Mesenchymal stem cell (in vitro differentiated cells and primary cell): ENCODE data around the gene AADACL2.

Experiments
- DNase-seq: peaks from one replicate; pipeline ENCODE4 v3.0.0-alpha.2; 2013
- H2AFZ ChIP-seq: one replicate; pipeline ENCODE4 v1.6.1; 2013; ENCODE audit warnings: low read depth, mild to moderate bottlenecking, control low read depth, inconsistent platforms, low read length, moderate library complexity
- H2AK5ac ChIP-seq: 2 replicates; pipeline ENCODE4 v1.6.1; 2013; ENCODE audit warnings: low read length, moderate library complexity, mild to moderate bottlenecking, inconsistent platforms; ENCODE audit not compliant: severe bottlenecking
- H2BK120ac ChIP-seq: one replicate; pipeline ENCODE4 v1.6.1; 2013; ENCODE audit warnings: low read depth, mild to moderate bottlenecking, inconsistent platforms, low read length, moderate library complexity
- H2BK12ac ChIP-seq, 2 experiments: one replicate each; pipeline ENCODE4 v1.6.1; 2013; ENCODE audit warnings: inconsistent platforms in 2 of 2, low read length in 2 of 2, mild to moderate bottlenecking in 2 of 2, moderate library complexity in 2 of 2, control low read depth in 1 of 2
- H2BK15ac ChIP-seq: one replicate; pipeline ENCODE4 v1.6.1; 2013; ENCODE audit warnings: mild to moderate bottlenecking, low read depth, inconsistent platforms; ENCODE audit not compliant: poor library complexity, severe bottlenecking
- H2BK5ac ChIP-seq: 2 replicates; pipeline ENCODE4 v1.6.1; 2013; ENCODE audit warnings: low read depth, mild to moderate bottlenecking, low read length, control low read depth, inconsistent platforms; ENCODE audit not compliant: poor library complexity, severe bottlenecking
- H3K14ac ChIP-seq, 2 experiments: one replicate each; pipeline ENCODE4 v1.6.1; 2013; ENCODE audit warnings: inconsistent platforms in 2 of 2, low read length in 2 of 2, control low read depth in 1 of 2, mild to moderate bottlenecking in 1 of 2, moderate library complexity in 1 of 2
- H3K18ac ChIP-seq, 2 experiments: one replicate each; pipeline ENCODE4 v1.6.1; 2013; ENCODE audit warnings: inconsistent platforms in 2 of 2, low read length in 2 of 2, control low read depth in 1 of 2, low read depth in 1 of 2, mild to moderate bottlenecking in 1 of 2
- H3K23ac ChIP-seq, 2 experiments: one replicate each; pipeline ENCODE4 v1.6.1; 2013; ENCODE audit warnings: inconsistent platforms in 2 of 2, low read length in 2 of 2, mild to moderate bottlenecking in 2 of 2, moderate library complexity in 2 of 2, control low read depth in 1 of 2
- H3K27ac ChIP-seq: 2 replicates; pipeline ENCODE4 v1.5.1; 2013; ENCODE audit warnings: mild to moderate bottlenecking, moderate library complexity, low read length, control low read depth, inconsistent platforms; ENCODE audit not compliant: poor library complexity, severe bottlenecking
- H3K27me3 ChIP-seq, 2 experiments: 2 replicates each; pipeline versions ENCODE4 v1.6.1 to v1.7.0; 2013; ENCODE audit warnings: low read length in 2 of 2, mild to moderate bottlenecking in 2 of 2, moderate library complexity in 2 of 2, control low read depth in 1 of 2, inconsistent platforms in 1 of 2; ENCODE audit not compliant: control insufficient read depth in 1 of 2, insufficient read depth in 1 of 2
- H3K36me3 ChIP-seq, 2 experiments: 2 replicates each; pipeline versions ENCODE4 v1.6.1 to v1.7.0; 2013; ENCODE audit warnings: low read length in 2 of 2, control low read depth in 1 of 2, inconsistent platforms in 1 of 2, low read depth in 1 of 2, mild to moderate bottlenecking in 1 of 2; ENCODE audit not compliant: insufficient read depth in 2 of 2, control insufficient read depth in 1 of 2
- H3K4ac ChIP-seq, 2 experiments: one replicate each; pipeline ENCODE4 v1.6.1; 2013; ENCODE audit warnings: inconsistent platforms in 2 of 2, low read length in 2 of 2, mild to moderate bottlenecking in 2 of 2, moderate library complexity in 2 of 2, control low read depth in 1 of 2, low read depth in 1 of 2
- H3K4me1 ChIP-seq: 2 replicates; pipeline ENCODE4 v1.6.1; 2013; ENCODE audit warnings: low read depth, low read length, control low read depth; ENCODE audit not compliant: control insufficient read depth, insufficient read depth
- H3K4me2 ChIP-seq: 2 replicates; pipeline ENCODE4 v1.6.1; 2013; ENCODE audit warnings: low read length, mild to moderate bottlenecking, inconsistent platforms; ENCODE audit not compliant: poor library complexity, severe bottlenecking
- H3K4me3 ChIP-seq, 2 experiments: 2 replicates each; pipeline versions ENCODE4 v1.5.1 to v1.7.0; 2013; ENCODE audit warnings: low read length in 2 of 2, mild to moderate bottlenecking in 2 of 2, control low read depth in 1 of 2, low read depth in 1 of 2; ENCODE audit not compliant: insufficient read depth in 1 of 2
- H3K79me1 ChIP-seq: replicated peaks from 2 replicates; pipeline ENCODE4 v1.6.1; 2013; ENCODE audit warnings: mild to moderate bottlenecking, control low read depth, low read length, inconsistent platforms; ENCODE audit not compliant: poor library complexity, severe bottlenecking
- H3K9ac ChIP-seq: 2 replicates; pipeline ENCODE4 v1.7.0; 2013; ENCODE audit warnings: mild to moderate bottlenecking, low read length, moderate library complexity
- H3K9me3 ChIP-seq: 2 replicates; pipeline ENCODE4 v1.7.0; 2013; ENCODE audit warnings: mild to moderate bottlenecking, low read length; ENCODE audit not compliant: control insufficient read depth
- H4K8ac ChIP-seq: one replicate; pipeline ENCODE4 v1.6.1; 2013; ENCODE audit warnings: inconsistent platforms, mild to moderate bottlenecking, low read length, moderate library complexity
- H4K91ac ChIP-seq: one replicate; pipeline ENCODE4 v1.6.1; 2013; ENCODE audit warnings: mild to moderate bottlenecking, low read length, inconsistent platforms
- WGBS: methylation state at CpG from one replicate; pipeline ENCODE4 v1.1.7; 2013; ENCODE audit warnings: mixed read lengths; 5-methylcytosine and 5-hydroxymethylcytosine counted together

Gene AADACL2

GRCh38 chr3:151776259-151776740 is 42.6 kb downstream of the AADACL2 start:
- no CpG with 5 or more reads among the region's 1 CpG for WGBS
- Histone ChIP-seq H3K36me3 (no peaks in the 10 kb centered on the region), H3K23ac (no peak overlapping the region), H3K4ac (no peak overlapping the region), H4K91ac (no peak overlapping the region), H2BK5ac (no peak overlapping the region), H2BK12ac (no peak overlapping the region), H2AK5ac (no peak overlapping the region), H3K27me3 (no peaks in the 10 kb centered on the region), H3K14ac (no peak overlapping the region), H3K79me1 (no peaks in the 10 kb centered on the region), H3K9ac (no peak overlapping the region), H3K9me3 (no peaks in the 10 kb centered on the region), H3K4me1 (no peaks in the 10 kb centered on the region), H3K27ac (no peak overlapping the region), H3K4me2 (no peak overlapping the region), H2BK15ac (no peak overlapping the region), H3K4me3 (no peak overlapping the region), H2AFZ (no peak overlapping the region), H2BK120ac (no peak overlapping the region), H3K18ac (no peak overlapping the region), H4K8ac (no peak overlapping the region)
- no peak for DNase-seq

- no peak overlapping the region for H3K4ac ChIP-seq
- no peak overlapping the region for H3K14ac ChIP-seq
- H2BK5ac ChIP-seq: no peak overlapping the region
- no peak overlapping the region for H4K8ac ChIP-seq
- H3K36me3 ChIP-seq: no peaks in the 10 kb centered on the region
- no peaks in the 10 kb centered on the region for H3K27me3 ChIP-seq
- no peak overlapping the region for H2BK15ac ChIP-seq
- no peak overlapping the region for H2BK12ac ChIP-seq
- H3K23ac ChIP-seq: no peak overlapping the region
- H2AFZ ChIP-seq: no peak overlapping the region
- H3K9ac ChIP-seq: no peak overlapping the region
- no peak overlapping the region for H3K4me3 ChIP-seq
- H4K91ac ChIP-seq: no peak overlapping the region
- no peak overlapping the region for H2AK5ac ChIP-seq
- DNase-seq: no peak
- H3K4me1 ChIP-seq: no peaks in the 10 kb centered on the region
- H3K9me3 ChIP-seq: no peaks in the 10 kb centered on the region
- no peak overlapping the region for H3K4me2 ChIP-seq
- H3K18ac ChIP-seq: no peak overlapping the region
- WGBS: 95% methylated on average over 1 of the region's 2 CpGs
- no peak overlapping the region for H2BK120ac ChIP-seq
- no peaks in the 10 kb centered on the region for H3K79me1 ChIP-seq
- H3K27ac ChIP-seq: no peak overlapping the region
These were observed 44.2 kb downstream of the AADACL2 start for GRCh38 chr3:151777880-151778279.

- Histone ChIP-seq H4K91ac (no peak overlapping the region), H3K79me1 (no peaks in the 10 kb centered on the region), H3K9ac (no peak overlapping the region), H2BK12ac (no peak overlapping the region), H2AFZ (no peak overlapping the region), H3K36me3 (no peaks in the 10 kb centered on the region), H3K4me3 (no peak overlapping the region), H3K9me3 (no peaks in the 10 kb centered on the region), H2BK5ac (no peak overlapping the region), H3K14ac (no peak overlapping the region), H3K27me3 (no peaks in the 10 kb centered on the region), H3K4ac (no peak overlapping the region), H2BK120ac (no peak overlapping the region), H3K27ac (no peak overlapping the region), H4K8ac (no peak overlapping the region), H3K18ac (no peak overlapping the region), H2BK15ac (no peak overlapping the region), H2AK5ac (no peak overlapping the region), H3K23ac (no peak overlapping the region), H3K4me1 (no peaks in the 10 kb centered on the region), H3K4me2 (no peak overlapping the region)
- no peak for DNase-seq
These were observed 53.9 kb downstream of the AADACL2 start for GRCh38 chr3:151787626-151788025.

- Histone ChIP-seq H2BK5ac (no peak overlapping the region), H3K4me1 (no peaks in the 10 kb centered on the region), H3K23ac (no peak overlapping the region), H3K9ac (no peak overlapping the region), H3K27ac (no peak overlapping the region), H2AFZ (no peak overlapping the region), H3K79me1 (no peaks in the 10 kb centered on the region), H3K27me3 (no peaks in the 10 kb centered on the region), H4K8ac (no peak overlapping the region), H3K36me3 (no peaks in the 10 kb centered on the region), H2BK15ac (no peak overlapping the region), H3K9me3 (no peaks in the 10 kb centered on the region), H3K14ac (no peak overlapping the region), H3K4me3 (no peak overlapping the region), H3K4me2 (no peak overlapping the region), H4K91ac (no peak overlapping the region), H2BK12ac (no peak overlapping the region), H3K4ac (no peak overlapping the region), H2AK5ac (no peak overlapping the region), H3K18ac (no peak overlapping the region), H2BK120ac (no peak overlapping the region)
- no peak for DNase-seq
- WGBS: no CpG with 5 or more reads among the region's 2 CpGs
These were observed 54.7 kb downstream of the AADACL2 start for GRCh38 chr3:151788401-151788800.
